NCI-H1436 treated with DMSO at 0.1 percent for 48 hours (cell line): ENCODE results near the gene SLC38A6.
A peak's percentile ranks its signal among the peaks of the same experiment; 100 is the strongest.

Experiments used
- DNase-seq: peaks from one replicate; lab custom pipeline; 2025; lab: John Stamatoyannopoulos, UW

Gene SLC38A6

GRCh38 chr14:60980811-60981632, at the start of gene SLC38A6, which contains the start of gene TRMT5:
Gene SLC38A6 (plus strand): TSS chr14:60981245. CDS start chr14:60981278, 33 bp downstream.
Gene TRMT5 (minus strand): TSS chr14:60981079. CDS start chr14:60980973, 106 bp downstream.
- DNase-seq: peak; percentile 78

- no peak for DNase-seq
These were observed 47.0 kb upstream of the SLC38A6 start for GRCh38 chr14:60933920-60934655.

GRCh38 chr14:60935319-60935718, 45.7 kb upstream of the SLC38A6 start:
- DNase-seq: no peak

- no peak for DNase-seq
These were observed 37.4 kb upstream of the SLC38A6 start for GRCh38 chr14:60943637-60944032.

GRCh38 chr14:60944204-60944603, 36.8 kb upstream of the SLC38A6 start:
- DNase-seq: no peak

GRCh38 chr14:60945984-60946383, 35.1 kb upstream of the SLC38A6 start:
- DNase-seq: no peak

GRCh38 chr14:60946773-60947172, 34.3 kb upstream of the SLC38A6 start:
- DNase-seq: no peak

- no peak for DNase-seq
These were observed 29.1 kb upstream of the SLC38A6 start for GRCh38 chr14:60951776-60952435.

GRCh38 chr14:60956202-60956601, 24.8 kb upstream of the SLC38A6 start:
- DNase-seq: no peak

GRCh38 chr14:60956632-60957031, 24.4 kb upstream of the SLC38A6 start:
- no peak for DNase-seq

- DNase-seq: no peak
These were observed 22.9 kb upstream of the SLC38A6 start for GRCh38 chr14:60958146-60958545.

- DNase-seq: no peak
These were observed 17.3 kb upstream of the SLC38A6 start for GRCh38 chr14:60963761-60964160.

GRCh38 chr14:60964904-60965303, 16.1 kb upstream of the SLC38A6 start:
- DNase-seq: no peak

- DNase-seq: no peak
These were observed 15.6 kb upstream of the SLC38A6 start for GRCh38 chr14:60965402-60965801.

GRCh38 chr14:60968099-60968498, 12.9 kb upstream of the SLC38A6 start:
- DNase-seq: no peak

- DNase-seq: no peak
These were observed 12.4 kb upstream of the SLC38A6 start for GRCh38 chr14:60968671-60969070.

- DNase-seq: no peak
These were observed 10.9 kb upstream of the SLC38A6 start for GRCh38 chr14:60970146-60970545.

- no peak for DNase-seq
These were observed 9.8 kb upstream of the SLC38A6 start for GRCh38 chr14:60971271-60971670.

- DNase-seq: no peak
These were observed 8.8 kb upstream of the SLC38A6 start for GRCh38 chr14:60972295-60972694.

GRCh38 chr14:60973070-60973469, 8.0 kb upstream of the SLC38A6 start:
- DNase-seq: no peak

GRCh38 chr14:60974090-60974651, 6.9 kb upstream of the SLC38A6 start:
- DNase-seq: no peak

- no peak for DNase-seq
These were observed 5.5 kb upstream of the SLC38A6 start for GRCh38 chr14:60975551-60975950.
